Endothelial cell of umbilical vein (primary cell): ENCODE measurements around the gene C4orf51. TPM values are rescaled to one million over a fixed set of nuclear protein-coding genes. Genes with fewer than 3 reads are reported as not detected.

ENCODE experiments used
- BruUV-seq: library from RNA; stranded (reverse); fragments of 400-500 nt; replicated peaks from 2 replicates; lab custom pipeline; 2021; lab: Mats Ljungman, UMichigan
- CTCF ChIA-PET: fragments of 300-600, 350-600 bp; sonication (Branson Sonifier 250); formaldehyde crosslinking; loops from one replicate; lab custom pipeline; 2021; ENCODE audit warnings: antibody characterized with exemption, inconsistent platforms; lab: Charles Lee
- POLR2A ChIA-PET: fragments of 300-600, 350-600 bp; sonication (Branson Sonifier 250); formaldehyde crosslinking; loops from one replicate; lab custom pipeline; 2021; ENCODE audit warnings: antibody characterized with exemption, inconsistent platforms; lab: Charles Lee
- DNase-seq: peaks from one replicate; pipeline ENCODE4 v3.0.0-alpha.2; 2011; ENCODE audit warnings: low read depth, low spot score
- FAIRE-seq: peaks from 2 replicates; lab custom pipeline; 2011; peaks lifted over from hg19 to GRCh38; lab: Jason Lieb, UNC
- H2AFZ ChIP-seq: 2 replicates; pipeline ENCODE4 v1.6.0; 2012; ENCODE audit warnings: low read depth, low read length, control low read depth, inconsistent platforms
- H3K27ac ChIP-seq: 2 replicates; pipeline ENCODE4 v1.5.1; 2011; ENCODE audit warnings: low read depth, mild to moderate bottlenecking, control low read depth, low read length, moderate library complexity; ENCODE audit not compliant: insufficient read depth
- H3K27me3 ChIP-seq, 2 experiments: 2 replicates each; pipeline versions ENCODE4 v1.6.0 to v1.6.1; 2011; ENCODE audit warnings: low read length in 2 of 2, mixed read lengths in 1 of 2; ENCODE audit not compliant: control insufficient read depth in 2 of 2, insufficient read depth in 2 of 2
- H3K36me3 ChIP-seq, 2 experiments: 2 replicates in 1 of 2; 3 replicates in 1 of 2; pipeline ENCODE4 v1.5.1; 2011; ENCODE audit warnings: low read length in 2 of 2, mild to moderate bottlenecking in 1 of 2, moderate library complexity in 1 of 2; ENCODE audit not compliant: control insufficient read depth in 2 of 2, insufficient read depth in 2 of 2; ENCODE audit errors: extremely low read depth in 1 of 2
- H3K4me1 ChIP-seq: 3 replicates; pipeline ENCODE4 v1.5.1; 2011; ENCODE audit warnings: mild to moderate bottlenecking, low read length; ENCODE audit not compliant: control insufficient read depth, insufficient read depth; ENCODE audit errors: extremely low read depth
- H3K4me2 ChIP-seq: 2 replicates; pipeline ENCODE4 v1.6.1; 2011; ENCODE audit warnings: low read length, control low read depth, mixed read lengths; ENCODE audit not compliant: insufficient read depth
- H3K4me3 ChIP-seq, 3 experiments: fragments of 200-600 bp in 1 of 3; sonication (generic), shearing (Covaris generic) in 1 of 3; replicated peaks in 1 of 3; 2 replicates each; pipeline ENCODE4 v1.5.1; 2011 to 2016; ENCODE audit warnings: control low read depth in 3 of 3, low read length in 3 of 3, mild to moderate bottlenecking in 2 of 3, inconsistent platforms in 1 of 3, low read depth in 1 of 3, moderate library complexity in 1 of 3; ENCODE audit not compliant: insufficient read depth in 1 of 3
- H3K79me2 ChIP-seq: 2 replicates; pipeline ENCODE4 v1.6.0; 2012; ENCODE audit warnings: low read length, inconsistent platforms; ENCODE audit not compliant: control insufficient read depth, insufficient read depth
- H3K9ac ChIP-seq: replicated peaks from 2 replicates; pipeline ENCODE3; 2011; ENCODE audit warnings: low read length, control low read depth; ENCODE audit not compliant: insufficient read depth; ENCODE audit errors: extremely low read depth
- H3K9me1 ChIP-seq: replicated peaks from 3 replicates; pipeline ENCODE4 v1.6.0; 2011; ENCODE audit warnings: mild to moderate bottlenecking, low read length; ENCODE audit not compliant: control insufficient read depth, insufficient read depth; ENCODE audit errors: extremely low read depth
- H3K9me3 ChIP-seq: replicated peaks from 2 replicates; pipeline ENCODE4 v1.5.1; 2012; ENCODE audit warnings: low read length, inconsistent platforms; ENCODE audit not compliant: control insufficient read depth, insufficient read depth
- H4K20me1 ChIP-seq: replicated peaks from 2 replicates; pipeline ENCODE3; 2011; ENCODE audit warnings: mild to moderate bottlenecking, low read length; ENCODE audit not compliant: control insufficient read depth, insufficient read depth; ENCODE audit errors: extremely low read depth
- CTCF ChIP-seq, 2 donors: IDR thresholded peaks; 1 replicate in 1 of 2; 2 replicates in 1 of 2; pipeline ENCODE4 v1.5.1; 2011; ENCODE audit warnings: low read length in 2 of 2, mild to moderate bottlenecking in 2 of 2, moderate library complexity in 2 of 2, control low read depth in 1 of 2, inconsistent platforms in 1 of 2, low read depth in 1 of 2; ENCODE audit not compliant: insufficient read depth in 1 of 2; ENCODE audit errors: extremely low read depth in 1 of 2
- EZH2 ChIP-seq: IDR thresholded peaks from 2 replicates; pipeline ENCODE4 v1.6.1; 2012; ENCODE audit warnings: borderline replicate concordance, low read depth, mild to moderate bottlenecking, moderate library complexity, low read length, inconsistent platforms; ENCODE audit not compliant: severe bottlenecking
- FOS ChIP-seq: IDR thresholded peaks from 2 replicates; pipeline ENCODE4 v1.6.1; 2011; ENCODE audit warnings: mild to moderate bottlenecking, low read length, moderate library complexity, borderline replicate concordance; ENCODE audit not compliant: insufficient read depth
- GATA2 ChIP-seq: IDR thresholded peaks from 2 replicates; pipeline ENCODE4 v1.7.0; 2011; ENCODE audit warnings: low read depth, mild to moderate bottlenecking, moderate library complexity, mixed read lengths, low read length; ENCODE audit not compliant: insufficient read length, insufficient read depth
- JUN ChIP-seq: IDR thresholded peaks from 2 replicates; pipeline ENCODE4 v1.6.1; 2011; ENCODE audit warnings: borderline replicate concordance, low read depth; ENCODE audit not compliant: insufficient read length, insufficient read depth
- POLR2A ChIP-seq: IDR thresholded peaks from 2 replicates; pipeline ENCODE4 v1.6.1; 2012; ENCODE audit warnings: low read depth, mild to moderate bottlenecking, control low read depth, low read length
- POLR2AphosphoS5 ChIP-seq: IDR thresholded peaks from 2 replicates; pipeline ENCODE4 v1.6.1; 2012; ENCODE audit warnings: low read depth, mild to moderate bottlenecking, control low read depth, low read length, moderate library complexity; ENCODE audit not compliant: insufficient read depth
- dilution Hi-C: fragments of 300-500 bp; cut with MboI; formaldehyde crosslinking; loops from one replicate; pipeline ENCODE4 v1.15.0; 2019; ENCODE audit warnings: low sequenced_read_pairs; ENCODE audit not compliant: extremely low pct_ligation_motif_present
- intact Hi-C: fragments of 100-400 bp; cut with micrococcal nuclease; formaldehyde crosslinking; loops from one replicate; pipeline ENCODE4 v1.10.0; 2022
- polyA plus RNA-seq, 4 experiments: library from polyadenylated mRNA; depleted of rRNA in 3 of 4; stranded (reverse) in 3 of 4; unstranded in 1 of 4; fragments of >200 nt; gene quantifications; 2 replicates each; pipeline versions ENCODE4 v1.2.1 to v1.2.3, GENCODE V29; 2011 to 2012; ENCODE audit warnings: missing spikeins in 1 of 4
- total RNA-seq: library from RNA; stranded (reverse); gene quantifications from 2 replicates; pipeline ENCODE4 v1.2.3, GENCODE V29; 2021
- TF ChIP-seq, protein P1 (sequence below): IDR thresholded peaks from 2 replicates; pipeline ENCODE4 v1.6.1; 2011; ENCODE audit not compliant: insufficient read depth, insufficient read length

Gene C4orf51
- total and polyA plus RNA-seq, 2 donors (not counting 3 experiments of a cell fraction or from before 2014, with no cell fraction given) = not detected

DNA sequence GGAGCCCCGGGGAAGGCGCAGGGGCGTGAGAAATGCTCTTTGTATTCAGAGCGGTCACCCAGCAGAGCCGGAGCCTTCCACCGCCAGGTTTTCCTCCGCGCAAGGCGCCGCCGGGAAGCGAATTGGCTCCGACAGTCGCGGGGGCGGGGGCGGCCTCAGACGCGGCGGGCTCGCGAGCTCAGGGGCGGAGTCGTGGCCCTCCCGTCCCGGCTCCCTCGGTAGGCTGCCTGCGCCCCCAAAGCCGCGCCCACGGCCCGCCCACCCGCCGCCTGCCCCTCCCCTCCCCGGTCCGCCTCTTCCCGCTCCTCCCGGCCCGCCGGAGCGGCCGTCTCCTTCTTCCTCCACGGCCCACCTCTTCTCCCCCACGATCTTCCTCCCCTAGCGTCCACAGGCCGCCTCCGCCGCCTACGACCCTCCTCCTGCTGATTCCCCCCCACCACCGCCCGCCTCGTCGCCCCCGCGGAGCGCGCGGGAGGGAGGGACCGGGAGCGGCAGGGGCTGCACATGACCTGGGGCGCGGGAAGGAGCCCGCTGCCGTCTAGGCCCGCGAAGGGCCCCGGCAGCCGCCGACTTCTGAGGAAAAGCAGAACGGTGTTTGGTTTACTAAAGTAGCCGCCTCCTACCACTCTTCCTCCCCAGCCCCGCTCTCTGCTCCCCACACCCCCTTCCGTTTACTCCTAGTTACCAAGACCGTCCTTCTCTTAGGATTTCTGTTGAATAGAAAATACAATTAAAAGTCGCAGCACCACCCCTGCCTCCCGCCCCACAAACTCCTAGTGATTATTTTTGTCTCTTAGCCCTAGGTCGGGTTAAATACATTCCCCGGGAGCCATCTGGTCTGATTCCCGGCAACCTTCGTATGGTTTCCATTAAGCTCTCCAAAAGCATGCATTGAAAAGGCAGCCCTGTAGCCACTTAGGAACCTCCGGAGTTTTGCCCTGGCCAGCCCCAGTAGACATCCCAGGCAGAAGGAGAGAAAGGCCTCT is 53.2 kb downstream of the C4orf51 start:
- TF ChIP-seq POLR2A (peak; percentile 73), POLR2AphosphoS5 (peak; percentile 82), GATA2 (no peak), EZH2 (no peak), JUN (no peak), CTCF (IDR thresholded peaks at IDR 0.05; ENCODE audit: extremely low read depth in 1 of 2, insufficient read depth in 1 of 2, low read depth in 1 of 2, low read length in 2 of 2) (no peak), FOS (no peak)
- TF ChIP-seq, protein P1, sequence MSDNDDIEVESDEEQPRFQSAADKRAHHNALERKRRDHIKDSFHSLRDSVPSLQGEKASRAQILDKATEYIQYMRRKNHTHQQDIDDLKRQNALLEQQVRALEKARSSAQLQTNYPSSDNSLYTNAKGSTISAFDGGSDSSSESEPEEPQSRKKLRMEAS = no peak
- Histone ChIP-seq H3K79me2 (no peaks in the 10 kb centered on the region), H3K36me3 (no peaks in the 10 kb centered on the region), H3K9me1 (no peaks in the 10 kb centered on the region), H3K27me3 (no peaks in the 10 kb centered on the region), H3K4me2 (peak overlapping the region; percentile 73), H3K27ac (peak overlapping the region; percentile 94), H3K4me3 (peak overlapping the region; percentile 38 to 69 (median 51)), H3K9ac (peak overlapping the region; percentile 91), H3K4me1 (peaks cover 42% of the 10 kb centered on the region), H2AFZ (peak overlapping the region; percentile 55), H3K9me3 (no peaks in the 10 kb centered on the region), H4K20me1 (no peaks in the 10 kb centered on the region)
- ChIA-PET CTCF (interaction anchor here (0.6 to 1.6 kb wide), 8 partner anchors 10 to 579 kb away, joined by 3 to 4 read pairs (median 4); no protein-coding TSS in a partner anchor), POLR2A (interaction anchor here (0.6 to 1.5 kb wide), 4 partner anchors 49 to 1138 kb away, joined by 3 to 5 read pairs (median 3); no protein-coding TSS in a partner anchor)
- FAIRE-seq (peak; percentile 88), DNase-seq (peak; percentile 97)
- dilution Hi-C loops = no loop called here
- BruUV-seq = TSS peak; percentile 49
- intact Hi-C loops = loop anchor here (1.0 to 5.0 kb wide), 4 partner anchors 146 to 604 kb away; partner anchors contain the start of genes LSM6 and SMAD1
